ENCODE measurements around the gene DCC.

The DCC gene, protein sequence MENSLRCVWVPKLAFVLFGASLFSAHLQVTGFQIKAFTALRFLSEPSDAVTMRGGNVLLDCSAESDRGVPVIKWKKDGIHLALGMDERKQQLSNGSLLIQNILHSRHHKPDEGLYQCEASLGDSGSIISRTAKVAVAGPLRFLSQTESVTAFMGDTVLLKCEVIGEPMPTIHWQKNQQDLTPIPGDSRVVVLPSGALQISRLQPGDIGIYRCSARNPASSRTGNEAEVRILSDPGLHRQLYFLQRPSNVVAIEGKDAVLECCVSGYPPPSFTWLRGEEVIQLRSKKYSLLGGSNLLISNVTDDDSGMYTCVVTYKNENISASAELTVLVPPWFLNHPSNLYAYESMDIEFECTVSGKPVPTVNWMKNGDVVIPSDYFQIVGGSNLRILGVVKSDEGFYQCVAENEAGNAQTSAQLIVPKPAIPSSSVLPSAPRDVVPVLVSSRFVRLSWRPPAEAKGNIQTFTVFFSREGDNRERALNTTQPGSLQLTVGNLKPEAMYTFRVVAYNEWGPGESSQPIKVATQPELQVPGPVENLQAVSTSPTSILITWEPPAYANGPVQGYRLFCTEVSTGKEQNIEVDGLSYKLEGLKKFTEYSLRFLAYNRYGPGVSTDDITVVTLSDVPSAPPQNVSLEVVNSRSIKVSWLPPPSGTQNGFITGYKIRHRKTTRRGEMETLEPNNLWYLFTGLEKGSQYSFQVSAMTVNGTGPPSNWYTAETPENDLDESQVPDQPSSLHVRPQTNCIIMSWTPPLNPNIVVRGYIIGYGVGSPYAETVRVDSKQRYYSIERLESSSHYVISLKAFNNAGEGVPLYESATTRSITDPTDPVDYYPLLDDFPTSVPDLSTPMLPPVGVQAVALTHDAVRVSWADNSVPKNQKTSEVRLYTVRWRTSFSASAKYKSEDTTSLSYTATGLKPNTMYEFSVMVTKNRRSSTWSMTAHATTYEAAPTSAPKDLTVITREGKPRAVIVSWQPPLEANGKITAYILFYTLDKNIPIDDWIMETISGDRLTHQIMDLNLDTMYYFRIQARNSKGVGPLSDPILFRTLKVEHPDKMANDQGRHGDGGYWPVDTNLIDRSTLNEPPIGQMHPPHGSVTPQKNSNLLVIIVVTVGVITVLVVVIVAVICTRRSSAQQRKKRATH (N-terminal part only)

DNA sequence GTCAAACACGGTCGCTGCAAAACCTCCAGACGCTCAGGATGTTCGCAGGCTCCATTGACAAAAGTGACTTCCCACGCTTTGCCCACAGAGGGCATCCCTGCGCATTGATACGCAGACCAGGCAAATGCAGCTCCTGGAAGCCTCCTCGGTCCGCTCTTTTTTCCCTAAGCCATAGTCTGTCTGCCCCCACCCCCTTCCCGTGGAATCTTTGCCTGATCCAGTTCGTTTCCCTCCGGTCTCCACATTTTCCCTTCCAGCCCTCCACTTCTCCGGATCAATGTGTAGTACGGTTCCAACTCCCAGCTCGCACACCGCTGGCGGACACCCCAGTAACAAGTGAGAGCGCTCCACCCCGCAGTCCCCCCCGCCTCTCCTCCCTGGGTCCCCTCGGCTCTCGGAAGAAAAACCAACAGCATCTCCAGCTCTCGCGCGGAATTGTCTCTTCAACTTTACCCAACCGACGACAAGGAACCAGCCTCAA, at the start of gene DCC:
Gene DCC (plus strand): TSS at position 307 of the 481 bp plus-strand sequence. CDS start 591 bp downstream, outside the sequence.
- DNase-seq (ENCODE audit: low spot score): no peak

DNA sequence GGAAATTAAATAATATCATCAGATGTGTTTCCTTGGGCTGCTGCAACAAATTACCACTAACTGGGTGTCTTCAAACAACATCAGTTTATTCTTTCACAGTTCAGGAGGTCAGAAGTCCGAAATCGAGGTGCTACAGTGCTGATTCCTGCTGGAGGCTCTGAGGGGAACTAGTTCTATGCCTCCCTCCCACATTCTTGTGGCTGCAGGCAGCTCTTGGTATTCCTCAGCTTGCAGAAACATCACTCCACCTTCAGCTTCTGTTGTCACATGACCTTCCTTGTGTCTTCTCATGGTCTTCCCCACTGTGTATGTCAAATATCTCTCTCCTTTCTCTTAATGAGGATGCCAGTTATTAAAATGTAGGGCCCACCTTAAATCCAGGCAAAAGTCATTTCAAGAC, 29.3 kb upstream of the DCC start:
- no peak for DNase-seq (ENCODE audit: low spot score)

DNA sequence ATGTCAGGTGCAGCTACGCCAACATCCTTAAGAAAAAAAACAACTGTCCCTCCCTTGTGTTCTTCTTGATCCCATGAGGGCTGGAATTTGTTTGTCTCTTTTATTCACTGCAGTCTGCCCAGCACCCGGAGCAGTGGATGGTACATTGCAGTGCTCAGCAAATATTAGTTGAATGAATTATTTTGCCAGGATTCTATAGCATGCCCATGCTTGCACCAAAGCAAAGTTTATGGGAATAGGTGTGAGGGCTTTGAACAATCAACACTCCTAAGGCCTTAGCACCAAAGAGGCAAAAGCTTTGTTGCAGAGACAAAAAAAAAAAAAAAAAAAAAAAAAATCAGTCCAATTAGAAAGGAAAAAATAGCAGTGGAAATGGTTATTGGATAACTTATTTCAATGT, 28.7 kb upstream of the DCC start:
- DNase-seq (ENCODE audit: low spot score): no peak

DNA sequence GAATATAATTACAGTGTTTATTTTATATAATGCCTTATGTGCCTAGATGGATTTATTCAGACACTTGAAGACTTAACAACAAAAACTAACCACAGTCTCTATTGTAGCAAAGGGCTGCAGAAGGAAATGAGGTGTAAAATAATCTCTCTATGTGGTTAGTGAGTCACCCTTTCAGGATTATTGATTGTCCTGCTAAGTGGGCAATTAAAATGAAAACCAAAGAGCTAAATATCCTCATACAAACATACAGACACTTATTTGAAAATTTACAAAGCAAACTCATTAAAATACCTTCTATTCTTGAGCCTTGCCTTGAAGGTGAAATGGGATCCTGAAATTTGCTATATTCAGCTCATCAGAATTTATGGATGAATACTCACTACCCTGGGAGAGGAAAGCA, 27.7 kb upstream of the DCC start:
- DNase-seq (ENCODE audit: low spot score): no peak

DNA sequence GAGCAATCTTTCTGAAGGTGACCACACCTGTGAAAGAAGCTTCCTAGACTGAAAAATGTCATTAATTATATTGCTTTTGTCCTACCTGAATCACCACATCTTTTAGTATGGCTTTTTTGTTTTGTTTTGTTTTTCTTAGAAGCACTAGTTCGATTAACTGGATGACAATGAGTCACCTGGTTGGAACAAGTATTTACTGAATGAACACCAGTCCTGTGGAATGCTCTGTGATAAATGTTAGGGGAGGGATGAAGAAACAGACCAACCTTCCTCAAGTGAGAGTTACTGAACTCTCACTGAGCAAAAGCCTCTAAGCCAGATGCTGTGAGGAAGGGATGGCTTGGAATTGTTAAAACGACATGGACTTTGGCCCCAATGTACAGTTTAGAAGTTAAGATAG, 26.8 kb upstream of the DCC start:
- no peak for DNase-seq (ENCODE audit: low spot score)

DNA sequence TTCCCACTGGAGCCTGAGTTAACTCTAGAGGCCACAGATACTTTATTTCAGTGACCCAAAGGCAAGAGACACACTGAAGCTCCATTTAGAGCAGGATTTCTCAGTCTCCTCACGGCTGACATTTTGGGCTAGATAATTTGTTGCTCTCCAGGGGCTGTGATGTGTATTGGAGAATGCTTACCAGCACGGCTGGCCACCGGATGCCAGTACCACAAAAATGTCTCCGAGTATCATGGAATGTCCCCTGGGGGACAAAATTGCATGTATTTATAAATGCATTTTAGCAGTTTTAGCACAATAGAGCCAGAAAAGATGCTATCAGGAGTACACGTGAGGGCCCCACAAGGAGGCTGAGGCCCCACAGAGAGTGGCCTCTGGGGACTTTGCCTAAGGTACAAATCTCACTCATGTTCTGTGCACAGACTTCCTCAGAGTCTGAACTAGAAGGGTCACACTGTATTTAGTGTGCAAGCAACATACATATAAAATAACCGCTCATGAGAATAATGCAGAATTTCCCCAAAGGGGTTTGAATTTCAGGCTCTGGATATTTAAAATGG, 20.5 kb upstream of the DCC start:
- DNase-seq (ENCODE audit: low spot score): no peak

DNA sequence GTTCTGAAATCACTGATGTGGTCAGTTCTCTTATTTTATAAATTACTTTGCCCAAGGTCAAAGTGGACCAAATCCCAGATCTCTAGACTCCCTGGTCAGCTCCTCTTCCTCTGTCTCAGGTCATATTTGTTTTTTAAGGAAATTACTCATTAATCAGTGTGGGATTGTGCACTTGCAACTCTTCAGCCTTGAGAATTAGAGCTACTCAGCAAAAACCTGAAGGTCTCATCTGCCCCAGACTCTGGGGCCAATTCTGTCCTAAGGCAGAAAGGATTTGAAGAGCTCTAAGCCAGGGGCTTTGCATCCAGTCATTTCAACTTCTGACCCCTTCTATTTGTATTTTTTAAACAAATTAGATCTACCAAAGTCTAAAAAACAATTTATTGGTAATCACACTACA, 17.7 kb upstream of the DCC start:
- no peak for DNase-seq (ENCODE audit: low spot score)

DNA sequence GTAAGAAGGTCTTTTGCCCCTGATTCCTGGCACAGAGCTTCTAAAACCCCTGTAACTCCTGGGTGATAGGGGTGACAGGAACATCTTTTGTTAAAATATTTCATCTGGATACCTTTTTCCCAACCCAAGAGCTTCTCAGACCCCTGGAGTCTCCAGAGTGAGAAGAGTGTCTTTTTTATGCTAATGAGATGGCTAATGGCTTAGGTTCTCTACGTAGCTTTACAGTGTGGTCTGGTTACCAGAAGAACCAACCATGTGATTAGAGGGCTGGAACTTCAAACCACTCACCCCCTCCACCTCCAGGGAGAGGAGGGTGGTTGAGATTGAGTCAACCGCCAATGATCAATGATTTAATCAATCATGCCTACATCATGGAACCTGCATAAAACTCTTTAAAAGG, 16.2 kb upstream of the DCC start:
- no peak for DNase-seq (ENCODE audit: low spot score)

DNA sequence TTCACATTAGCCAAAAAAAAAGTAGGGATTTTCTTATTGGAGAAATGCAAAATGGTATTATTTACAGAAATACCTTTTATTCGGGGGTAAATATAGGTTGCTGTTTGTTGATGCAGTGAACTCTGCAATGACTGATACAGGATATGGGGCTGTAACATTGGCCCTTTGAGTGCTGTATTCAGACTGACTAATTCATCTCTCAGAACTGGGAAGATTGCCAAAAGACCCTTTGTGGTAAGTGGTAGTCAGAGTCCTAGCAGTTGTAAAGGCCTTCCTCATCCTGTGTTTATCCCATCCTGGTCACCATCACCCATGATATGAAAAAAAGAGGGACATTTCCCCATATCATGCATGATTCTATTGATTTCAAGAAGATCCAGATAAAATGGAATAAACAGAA, 14.0 kb upstream of the DCC start:
- no peak for DNase-seq (ENCODE audit: low spot score)

DNA sequence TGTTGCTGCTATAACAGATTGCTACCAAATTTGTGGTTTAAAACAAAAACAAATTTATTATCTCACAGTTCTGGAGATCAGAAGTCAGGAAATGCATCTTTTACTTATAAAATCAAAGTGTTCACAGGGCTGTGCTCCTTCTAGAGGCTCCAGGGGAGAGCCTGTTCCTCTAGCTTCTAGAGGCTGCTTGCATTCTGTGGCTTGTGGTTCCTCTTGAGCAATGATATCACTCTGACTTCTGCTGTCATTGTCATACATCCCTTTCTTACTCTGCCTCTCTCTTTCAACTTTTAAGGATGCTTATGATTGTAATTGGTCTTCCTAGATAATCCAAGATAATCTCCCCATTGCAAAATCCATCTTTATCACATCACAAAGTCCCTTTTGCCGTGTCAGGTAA, 6.1 kb upstream of the DCC start:
- no peak for DNase-seq (ENCODE audit: low spot score)

DNA sequence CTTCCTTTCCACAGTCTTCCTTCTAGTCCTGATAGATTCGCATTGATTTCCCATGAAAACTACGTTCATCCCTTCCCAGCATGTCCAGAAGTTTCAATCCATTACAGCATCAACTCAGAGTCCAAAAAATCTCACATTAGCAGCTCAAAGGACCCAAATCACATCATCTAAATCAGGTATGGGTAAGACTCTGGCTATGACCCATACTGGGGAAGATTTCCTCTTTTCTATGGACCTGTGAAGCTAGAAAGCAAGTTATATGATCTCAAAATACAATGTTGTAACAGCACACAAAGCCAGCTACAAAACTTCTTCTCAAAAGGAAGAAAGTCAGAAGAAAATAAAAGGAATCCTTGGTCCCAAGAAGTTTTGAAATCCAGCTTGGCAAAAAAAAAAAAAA, 5.7 kb upstream of the DCC start:
- DNase-seq (ENCODE audit: low spot score): no peak

DNA sequence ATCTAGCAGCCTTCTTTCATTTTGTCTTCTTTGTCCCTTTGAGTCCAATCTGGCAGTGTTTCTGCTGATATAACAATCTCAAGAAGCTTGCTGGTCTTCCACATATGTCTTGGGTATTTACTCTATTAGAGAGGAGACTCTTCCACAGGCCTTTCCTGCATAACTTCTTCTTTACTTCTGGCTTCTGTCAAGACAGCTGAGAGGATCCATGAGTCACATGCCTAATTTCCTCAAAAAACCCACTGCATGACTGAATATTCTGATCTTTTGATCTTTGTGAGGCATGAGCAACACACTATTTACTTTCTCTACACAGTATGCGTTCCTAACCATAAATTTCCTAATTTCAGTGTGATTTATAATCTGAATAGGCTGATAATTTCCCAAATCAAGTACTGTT, 5.1 kb upstream of the DCC start:
- DNase-seq (ENCODE audit: low spot score): no peak

DNA sequence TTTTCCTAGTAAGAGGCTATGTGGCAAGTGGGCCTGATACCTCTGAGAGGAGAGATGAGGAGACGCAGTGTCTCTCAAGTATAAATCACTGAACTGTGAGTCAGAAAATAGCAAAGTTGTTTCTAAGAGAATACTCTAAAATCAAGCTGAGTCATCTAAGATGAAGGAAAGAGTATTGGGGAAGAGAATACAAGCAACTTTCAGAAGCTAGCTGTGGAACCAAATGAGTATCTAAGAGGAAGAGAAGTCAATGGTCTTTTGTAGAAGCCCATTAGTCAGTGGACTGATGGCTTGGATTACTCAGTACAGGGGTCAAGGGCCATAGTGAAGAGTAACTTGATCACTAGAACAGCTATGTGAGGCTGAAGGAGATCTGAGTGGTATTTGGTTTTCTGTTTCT, 2.7 kb upstream of the DCC start:
- DNase-seq (ENCODE audit: low spot score): no peak

DNA sequence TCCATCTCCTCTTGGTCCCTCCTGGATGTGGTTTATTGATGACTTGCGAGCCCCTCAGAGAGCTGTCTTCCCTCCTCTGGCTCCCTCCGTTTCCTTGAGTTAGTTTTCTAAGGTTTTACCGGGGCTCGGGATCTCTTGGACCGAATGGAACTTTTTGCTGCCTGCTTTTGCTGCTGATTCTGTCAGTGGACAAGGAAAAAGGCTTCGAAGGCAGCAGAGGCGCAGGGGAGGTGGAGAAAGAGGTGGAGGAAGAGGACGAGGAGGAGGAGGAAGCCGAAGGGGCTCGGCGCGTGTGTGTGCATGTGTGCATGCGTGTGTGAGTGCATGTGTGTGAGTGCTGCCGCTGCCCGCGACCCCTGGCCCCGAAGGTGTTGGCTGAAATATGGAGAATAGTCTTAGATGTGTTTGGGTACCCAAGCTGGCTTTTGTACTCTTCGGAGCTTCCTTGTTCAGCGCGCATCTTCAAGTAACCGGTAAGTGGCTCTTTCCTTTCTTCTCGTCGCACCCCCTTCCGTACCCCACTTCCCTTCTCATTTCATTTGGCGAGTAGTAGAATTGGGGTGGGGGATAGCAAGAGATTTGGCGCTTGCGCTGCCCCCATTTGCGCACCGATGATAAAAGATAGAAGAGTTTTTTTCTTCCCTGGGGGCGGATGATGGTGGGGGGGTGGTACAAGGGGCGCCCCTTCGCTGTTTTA, 557 bp downstream of the DCC start:
- no peak for DNase-seq (ENCODE audit: low spot score)

DNA sequence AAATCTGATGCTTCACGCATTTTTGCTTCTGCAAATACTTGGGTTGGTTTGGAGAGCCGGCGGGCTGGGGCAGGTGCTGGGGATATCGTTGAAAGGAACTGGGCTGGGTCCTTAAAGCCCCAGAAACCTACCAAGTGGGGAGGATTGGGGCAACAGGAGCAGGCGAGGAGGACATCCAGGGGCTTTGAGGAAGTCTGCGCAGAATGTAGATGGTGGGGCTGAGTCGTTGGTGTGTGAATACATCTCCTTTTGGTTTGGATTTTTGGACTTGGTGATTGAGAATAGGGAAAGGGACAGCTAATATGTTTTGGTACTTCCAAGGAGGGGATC, 1.1 kb downstream of the DCC start:
- DNase-seq (ENCODE audit: low spot score): no peak

DNA sequence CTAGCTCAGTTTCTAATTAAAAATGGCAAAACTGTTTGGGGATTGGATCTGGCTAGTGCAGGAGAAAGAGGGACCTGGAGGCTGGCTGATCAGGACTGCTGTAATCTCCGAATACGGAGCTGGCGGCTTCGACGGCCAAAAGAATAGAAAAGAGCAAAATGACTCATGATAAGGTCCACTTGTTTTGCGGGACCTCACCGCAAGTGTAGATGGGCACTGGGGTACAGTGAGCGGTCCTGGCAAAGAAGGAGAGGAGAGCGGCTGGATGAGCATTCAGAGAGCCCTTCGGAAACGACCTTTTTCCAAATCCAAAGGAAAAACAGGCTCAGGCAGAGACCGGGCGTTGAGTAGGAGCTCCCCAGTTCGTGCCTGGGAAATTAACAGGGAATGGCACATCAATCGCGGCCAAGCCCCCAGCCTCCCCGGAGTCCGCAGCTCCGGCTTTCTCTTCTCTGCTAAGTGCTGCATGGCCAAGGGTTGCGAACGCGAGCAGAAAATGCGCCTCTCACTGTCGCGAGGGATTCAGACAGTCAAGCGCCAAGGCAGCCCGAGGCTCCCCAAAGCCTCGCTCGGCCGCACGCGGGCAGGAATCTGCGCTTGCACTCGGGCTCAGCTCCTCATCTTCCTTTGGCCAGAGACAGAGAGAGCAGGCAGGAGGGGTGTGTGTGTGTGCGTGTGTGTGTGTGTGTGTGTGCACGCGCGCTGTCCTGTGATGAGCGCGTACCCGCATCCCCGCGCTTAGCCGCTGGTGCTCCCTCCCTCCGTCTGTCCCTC, 1.8 kb downstream of the DCC start:
- DNase-seq (ENCODE audit: low spot score): no peak

DNA sequence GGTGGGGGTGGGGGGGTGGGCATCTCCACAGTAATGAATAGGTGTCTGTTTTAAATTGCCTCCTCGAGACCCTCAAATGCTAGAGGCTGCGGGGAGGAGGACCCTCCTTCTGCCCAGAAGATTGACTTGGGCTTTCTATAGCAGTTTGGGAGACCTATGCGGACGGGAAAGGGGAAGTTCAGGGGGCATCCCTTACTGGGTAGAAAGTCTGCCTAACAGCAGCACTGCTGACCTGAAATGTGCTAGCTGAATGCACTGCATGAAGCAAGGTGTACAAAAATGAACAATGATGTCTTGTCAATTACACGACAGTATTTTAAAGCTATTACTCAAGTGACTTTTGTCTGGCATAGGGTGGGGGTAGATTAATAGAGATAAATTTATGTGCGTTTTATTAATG, 2.5 kb downstream of the DCC start:
- DNase-seq (ENCODE audit: low spot score): no peak

DNA sequence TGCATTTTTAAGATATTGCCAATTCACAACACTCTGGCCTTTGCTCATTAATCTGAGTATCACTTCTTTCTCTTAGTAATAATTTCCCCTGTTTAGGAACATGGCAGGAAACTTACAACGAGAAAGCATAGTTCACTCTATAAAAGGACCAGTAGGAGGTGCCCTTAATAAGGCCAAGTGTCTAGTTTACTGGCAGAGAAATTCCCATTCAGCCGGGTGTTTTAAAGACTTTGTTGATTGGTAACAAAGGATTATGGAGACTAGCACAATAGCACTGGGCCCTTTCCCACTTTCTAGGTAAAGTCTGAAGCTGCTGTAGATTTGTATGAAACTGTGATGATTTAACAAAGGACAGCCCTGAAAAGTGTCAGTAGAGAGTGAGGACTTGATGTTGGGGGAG, 3.1 kb downstream of the DCC start:
- no peak for DNase-seq (ENCODE audit: low spot score)

DNA sequence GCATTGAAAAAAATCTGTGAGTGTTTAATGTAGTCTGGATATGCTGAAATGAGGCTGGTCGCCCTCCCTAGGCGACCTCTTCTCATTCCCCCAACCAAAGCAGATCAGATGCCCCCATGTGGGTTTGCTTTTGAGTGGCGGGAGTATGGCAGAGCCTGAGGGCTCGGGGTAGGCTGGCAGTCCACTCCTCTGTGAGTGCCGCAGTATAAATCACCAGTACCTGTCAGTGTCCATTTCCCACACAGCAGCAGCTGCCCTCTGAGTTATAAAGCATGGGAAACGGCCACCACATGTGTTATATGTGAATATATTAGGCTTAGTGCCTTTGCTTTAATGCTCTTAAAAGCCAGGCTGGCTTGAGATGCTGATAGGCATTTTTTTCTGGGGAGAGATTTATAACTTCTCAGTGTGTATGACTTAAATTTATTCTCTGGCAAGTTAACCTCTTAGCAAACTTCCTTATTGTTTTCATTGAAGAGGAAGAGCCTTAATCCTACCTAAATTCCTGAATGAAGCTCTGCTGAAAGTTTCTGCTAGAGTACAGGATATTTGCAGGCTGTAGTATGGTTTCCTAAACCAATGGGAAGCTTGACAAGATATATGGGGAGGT, 3.8 kb downstream of the DCC start:
- DNase-seq (ENCODE audit: low spot score): no peak

DNA sequence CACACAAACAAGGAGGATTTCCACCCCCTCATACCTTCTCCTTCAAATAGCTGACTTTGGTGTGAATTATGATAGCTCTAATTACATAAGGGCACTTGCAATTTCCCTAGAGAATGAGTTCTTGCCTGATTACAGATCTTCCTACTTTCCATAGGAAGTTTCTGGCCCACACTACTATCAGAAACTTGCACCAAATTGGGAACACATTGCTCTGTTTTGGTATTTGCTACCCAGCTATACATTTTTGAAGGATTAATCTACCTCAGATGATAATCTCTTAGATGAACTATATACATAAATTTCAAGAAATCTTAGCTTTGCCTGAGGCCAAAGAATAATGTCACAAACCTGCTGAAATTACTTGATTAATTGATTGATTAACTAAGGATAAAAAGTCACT, 4.9 kb downstream of the DCC start:
- no peak for DNase-seq (ENCODE audit: low spot score)

DNA sequence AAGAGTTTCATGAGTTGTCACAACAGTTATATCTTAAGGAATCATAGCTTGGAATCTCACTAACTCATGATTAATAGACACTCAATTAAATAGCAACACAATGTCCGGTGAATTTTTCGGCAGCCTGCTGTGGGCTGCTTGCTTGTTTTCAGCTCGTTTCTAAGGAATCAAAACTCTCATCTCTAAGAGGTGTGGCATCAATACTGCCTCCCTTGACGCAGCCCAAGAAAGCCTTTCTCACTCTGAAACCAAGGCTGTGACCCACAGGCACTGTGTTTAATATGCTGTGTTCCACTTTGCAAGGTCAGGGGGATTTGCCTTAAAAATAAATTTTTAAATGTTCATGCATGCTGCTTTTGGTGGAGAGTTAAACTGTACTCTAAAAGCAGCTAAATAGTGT, 5.4 kb downstream of the DCC start:
- DNase-seq (ENCODE audit: low spot score): no peak

Data from germinal center (tissue), 1 donor.